Frontal cortex (tissue), 4 donors: ENCODE results near the gene ABCC12. TPM values are rescaled to one million over a fixed set of nuclear protein-coding genes. Genes with fewer than 3 reads are reported as not detected.

Experiments
- DNase-seq, 2 donors: peaks; one replicate each; pipeline ENCODE4 v3.0.0; 2012; ENCODE audit warnings: low spot score in 2 of 2
- FAIRE-seq: peaks from 2 replicates; lab custom pipeline; 2012; peaks lifted over from hg19 to GRCh38; lab: Jason Lieb, UNC
- total RNA-seq: library from RNA; depleted of rRNA; stranded (reverse); fragments of >200 nt; gene quantifications from one replicate; pipeline ENCODE4 v1.2.3, GENCODE V29; 2014
- donor health status: control.
- donor health status: control.
- donor health status: control.

The ABCC12 gene
- total RNA-seq, 1 donor from 2014 or later = 0.41 TPM

- FAIRE-seq (no peak), DNase-seq (no peak)
Measured at GRCh38 chr16:48110982-48111381, 44.8 kb downstream of the ABCC12 start.

GRCh38 chr16:48110000-48110399 is 45.8 kb downstream of the ABCC12 start:
- FAIRE-seq = no peak
- no peak for DNase-seq

GRCh38 chr16:48109475-48109874 is 46.3 kb downstream of the ABCC12 start:
- DNase-seq (no peak), FAIRE-seq (no peak)

- FAIRE-seq (no peak), DNase-seq (no peak)
Measured at GRCh38 chr16:48106446-48106845, 49.3 kb downstream of the ABCC12 start.

Other genes starting within 250 kb of the ABCC12 start
- 62.4 TPM for gene LONP2, start 88.3 kb upstream of the ABCC12 start, total RNA-seq
- 0.41 TPM for gene ABCC11, start 91.5 kb upstream of the ABCC12 start, total RNA-seq
- gene SIAH1, start 229.4 kb upstream of the ABCC12 start, total RNA-seq = 223 TPM